Nucleus accumbens (tissue), 56 donors: ENCODE results near the gene ASF1A.

Experiments used
- DNase-seq, 56 donors: peaks; one replicate each; lab custom pipeline; 2025; lab: John Stamatoyannopoulos, UW

The ASF1A gene

GRCh38 chr6:118908441-118908840 lies 14.5 kb downstream of the ASF1A start:
- no peak for DNase-seq

GRCh38 chr6:118912646-118913045 lies 18.7 kb downstream of the ASF1A start:
- DNase-seq: no peak

- no peak for DNase-seq
Measured at GRCh38 chr6:118913161-118913560, 19.2 kb downstream of the ASF1A start.

- DNase-seq: no peak
Measured at GRCh38 chr6:118914598-118914997, 20.6 kb downstream of the ASF1A start.

- no peak for DNase-seq
Measured at GRCh38 chr6:118917546-118918328, 23.8 kb downstream of the ASF1A start.

GRCh38 chr6:118918329-118918725 lies 24.4 kb downstream of the ASF1A start:
- DNase-seq: no peak

GRCh38 chr6:118921084-118921483 lies 27.1 kb downstream of the ASF1A start:
- DNase-seq: no peak

- DNase-seq: no peak
Measured at GRCh38 chr6:118923035-118923434, 29.1 kb downstream of the ASF1A start.

- no peak for DNase-seq
Measured at GRCh38 chr6:118930680-118931079, 36.7 kb downstream of the ASF1A start.

GRCh38 chr6:118931436-118931835 lies 37.5 kb downstream of the ASF1A start:
- DNase-seq: no peak

- DNase-seq: no peak
Measured at GRCh38 chr6:118932421-118932820, 38.5 kb downstream of the ASF1A start.

GRCh38 chr6:118933855-118934460 lies 40.0 kb downstream of the ASF1A start:
- DNase-seq: no peak

- peak in 55 of 56 donors; percentile 6 to 92 (median 77) for DNase-seq
Measured at GRCh38 chr6:118934461-118935330, 40.7 kb downstream of the ASF1A start, which contains the start of gene MCM9. Gene MCM9 (minus strand): TSS chr6:118935159. CDS start chr6:118931723, 3,436 bp downstream.

- no peak for DNase-seq
Measured at GRCh38 chr6:118935331-118935668, 41.3 kb downstream of the ASF1A start.

- DNase-seq: no peak
Measured at GRCh38 chr6:118935978-118936703, 42.2 kb downstream of the ASF1A start.

- peak in 26 of 56 donors; percentile 1 to 64 (median 22) for DNase-seq
Measured at GRCh38 chr6:118939683-118940082, 45.7 kb downstream of the ASF1A start.

- DNase-seq: no peak
Measured at GRCh38 chr6:118940770-118941169, 46.8 kb downstream of the ASF1A start.

- DNase-seq: no peak
Measured at GRCh38 chr6:118945217-118945616, 51.3 kb downstream of the ASF1A start.

- no peak for DNase-seq
Measured at GRCh38 chr6:118952683-118953082, 58.7 kb downstream of the ASF1A start.

GRCh38 chr6:118953391-118953790 lies 59.4 kb downstream of the ASF1A start:
- DNase-seq: no peak
